SU-DHL-6 (cell line): ENCODE data around the gene KCNK4.

Experiments used
- H2AFZ ChIP-seq: fragments of 200-600 bp; sonication (generic); 2 replicates; pipeline ENCODE4 v1.6.1; 2014; ENCODE audit warnings: low read depth, mild to moderate bottlenecking, moderate library complexity, mixed read lengths, antibody characterized with exemption, low read length; ENCODE audit not compliant: severe bottlenecking
- H3F3A ChIP-seq: fragments of 200-600 bp; shearing (Covaris generic); 2 replicates; pipeline ENCODE4 v1.6.0; 2016; ENCODE audit warnings: antibody characterized with exemption, mild to moderate bottlenecking; ENCODE audit not compliant: insufficient read depth
- H3K27ac ChIP-seq: fragments of 200-600 bp; sonication (generic); 2 replicates; pipeline ENCODE4 v1.5.1; 2016; ENCODE audit warnings: low read depth, mild to moderate bottlenecking, low read length, moderate library complexity, mixed read lengths
- H3K27me3 ChIP-seq: fragments of 200-600 bp; sonication (generic), shearing (Covaris generic); 2 replicates; pipeline ENCODE4 v1.6.0; 2014; ENCODE audit warnings: mild to moderate bottlenecking, low read length
- H3K36me3 ChIP-seq: fragments of 200-600 bp; sonication (generic); 2 replicates; pipeline ENCODE4 v1.6.1; 2014; ENCODE audit warnings: mild to moderate bottlenecking, low read length, mixed read lengths
- H3K4me2 ChIP-seq: fragments of 300-600, 200-600 bp; shearing (Covaris generic), sonication (generic); 2 replicates; pipeline ENCODE4 v1.6.0; 2014; ENCODE audit warnings: low read length, low read depth, mild to moderate bottlenecking; ENCODE audit not compliant: poor library complexity, severe bottlenecking
- H3K4me3 ChIP-seq: fragments of 200-600 bp; sonication (generic); 2 replicates; pipeline ENCODE4 v1.5.1; 2014; ENCODE audit warnings: antibody characterized with exemption, low read length, mild to moderate bottlenecking, mixed read lengths; ENCODE audit not compliant: insufficient read depth, poor library complexity, severe bottlenecking
- H3K79me2 ChIP-seq: fragments of 200-600 bp; sonication (generic); 2 replicates; pipeline ENCODE4 v1.6.1; 2014; ENCODE audit warnings: mild to moderate bottlenecking, low read length, moderate library complexity; ENCODE audit not compliant: insufficient read depth
- H3K9ac ChIP-seq: fragments of 200-600 bp; sonication (generic); 2 replicates; pipeline ENCODE4 v1.7.0; 2014; ENCODE audit warnings: mild to moderate bottlenecking, low read length
- H3K9me2 ChIP-seq: fragments of 200-600 bp; sonication (generic); replicated peaks from 2 replicates; pipeline ENCODE4 v1.6.1; 2014; ENCODE audit warnings: low read length; ENCODE audit not compliant: insufficient read depth
- H3K9me3 ChIP-seq: fragments of 200-600 bp; sonication (generic); 2 replicates; pipeline ENCODE4 v1.6.1; 2014; ENCODE audit warnings: low read length, mixed read lengths; ENCODE audit not compliant: insufficient read depth
- H4K20me1 ChIP-seq: fragments of 200-600 bp; sonication (generic); 2 replicates; pipeline ENCODE4 v1.6.1; 2014; ENCODE audit warnings: low read depth, mild to moderate bottlenecking, antibody characterized with exemption, low read length, moderate library complexity, mixed read lengths
- CTCF ChIP-seq: fragments of 200-600 bp; sonication (generic); IDR thresholded peaks from one replicate; pipeline ENCODE4 v1.5.1; 2017; ENCODE audit warnings: antibody characterized with exemption, mild to moderate bottlenecking, low read length, moderate library complexity; ENCODE audit not compliant: insufficient read depth, poor library complexity, severe bottlenecking
- EZH2phosphoT487 ChIP-seq: fragments of 200-600 bp; sonication (generic), shearing (Covaris generic); conservative IDR thresholded peaks from 2 replicates; pipeline ENCODE4 v1.6.1; 2018; ENCODE audit warnings: mild to moderate bottlenecking, antibody characterized with exemption, low read length, moderate library complexity, mixed read lengths

The KCNK4 gene

GRCh38 chr11:64259533-64260067 lies 31.5 kb upstream of the KCNK4 start:
- Histone ChIP-seq H4K20me1 (no peaks in the 10 kb centered on the region), H2AFZ (no peak overlapping the region), H3K9ac (no peak overlapping the region), H3K79me2 (no peaks in the 10 kb centered on the region), H3K9me2 (no peaks in the 10 kb centered on the region), H3F3A (no peaks in the 10 kb centered on the region), H3K27me3 (no peaks in the 10 kb centered on the region), H3K4me2 (no peak overlapping the region), H3K36me3 (no peaks in the 10 kb centered on the region), H3K27ac (no peak overlapping the region), H3K9me3 (no peaks in the 10 kb centered on the region), H3K4me3 (no peak overlapping the region)
- TF ChIP-seq EZH2phosphoT487 (no peak), CTCF (no peak)

GRCh38 chr11:64260147-64260708 lies 30.9 kb upstream of the KCNK4 start:
- no peaks in the 10 kb centered on the region for H3K9me2 ChIP-seq
- H3K79me2 ChIP-seq = no peaks in the 10 kb centered on the region
- TF ChIP-seq CTCF (no peak), EZH2phosphoT487 (no peak)
- H3K4me2 ChIP-seq = no peak overlapping the region
- H3K27me3 ChIP-seq = no peaks in the 10 kb centered on the region
- H3K36me3 ChIP-seq = no peaks in the 10 kb centered on the region
- H3K27ac ChIP-seq = no peak overlapping the region
- no peaks in the 10 kb centered on the region for H3F3A ChIP-seq
- H3K4me3 ChIP-seq = no peak overlapping the region
- H4K20me1 ChIP-seq = no peaks in the 10 kb centered on the region
- H3K9me3 ChIP-seq = no peaks in the 10 kb centered on the region
- no peak overlapping the region for H2AFZ ChIP-seq
- H3K9ac ChIP-seq = no peak overlapping the region

GRCh38 chr11:64261556-64262080 lies 29.5 kb upstream of the KCNK4 start:
- H3K27me3 ChIP-seq = no peaks in the 10 kb centered on the region
- no peak overlapping the region for H2AFZ ChIP-seq
- H3K79me2 ChIP-seq = no peaks in the 10 kb centered on the region
- no peak overlapping the region for H3K27ac ChIP-seq
- H4K20me1 ChIP-seq = no peaks in the 10 kb centered on the region
- H3K9me2 ChIP-seq = no peaks in the 10 kb centered on the region
- no peak for TF ChIP-seq CTCF
- no peak for TF ChIP-seq EZH2phosphoT487
- H3K9me3 ChIP-seq = no peaks in the 10 kb centered on the region
- H3K4me3 ChIP-seq = no peak overlapping the region
- H3K36me3 ChIP-seq = no peaks in the 10 kb centered on the region
- no peaks in the 10 kb centered on the region for H3F3A ChIP-seq
- H3K4me2 ChIP-seq = no peak overlapping the region
- no peak overlapping the region for H3K9ac ChIP-seq
